Skeletal muscle tissue (tissue), 4 donors: ENCODE results near the gene CEACAM3. TPM values are rescaled to one million over a fixed set of nuclear protein-coding genes. Genes with fewer than 3 reads are reported as not detected.
"Not testable (repeated sequence)": the region's sequence is repeated elsewhere in the genome, so short reads cannot be mapped to it uniquely, and the experiment has no call there.

ENCODE experiments used
- H3K27ac ChIP-seq: one replicate; pipeline ENCODE4 v1.7.0; 2013; ENCODE audit warnings: mild to moderate bottlenecking, low read depth, low read length, inconsistent platforms
- H3K27me3 ChIP-seq, 3 donors: one replicate each; pipeline ENCODE4 v1.7.0; 2013; ENCODE audit warnings: low read length in 3 of 3; ENCODE audit not compliant: control insufficient read depth in 3 of 3, insufficient read depth in 3 of 3
- H3K36me3 ChIP-seq, 3 donors: one replicate each; pipeline ENCODE4 v1.7.0; 2013; ENCODE audit warnings: low read length in 3 of 3; ENCODE audit not compliant: control insufficient read depth in 3 of 3, insufficient read depth in 3 of 3
- H3K4me1 ChIP-seq, 3 donors: one replicate each; pipeline ENCODE4 v1.7.0; 2013; ENCODE audit warnings: low read length in 3 of 3, mild to moderate bottlenecking in 3 of 3; ENCODE audit not compliant: control insufficient read depth in 3 of 3, insufficient read depth in 3 of 3
- H3K4me3 ChIP-seq, 3 donors: one replicate each; pipeline ENCODE4 v1.7.0; 2013; ENCODE audit warnings: low read length in 3 of 3
- H3K9ac ChIP-seq, 3 donors: one replicate each; pipeline ENCODE4 v1.7.0; 2013; ENCODE audit warnings: low read length in 3 of 3, mild to moderate bottlenecking in 3 of 3, moderate library complexity in 2 of 3, low read depth in 1 of 3
- H3K9me3 ChIP-seq, 3 donors: one replicate each; pipeline ENCODE4 v1.7.0; 2013; ENCODE audit warnings: low read length in 3 of 3; ENCODE audit not compliant: control insufficient read depth in 3 of 3
- total RNA-seq: library from RNA; depleted of rRNA; stranded (reverse); fragments of >200 nt; gene quantifications from one replicate; pipeline ENCODE4 v1.2.3, GENCODE V29; 2014
- donor health status: Osteomylitis.

CEACAM3 gene
- total RNA-seq, 1 donor from 2014 or later: not detected

DNA sequence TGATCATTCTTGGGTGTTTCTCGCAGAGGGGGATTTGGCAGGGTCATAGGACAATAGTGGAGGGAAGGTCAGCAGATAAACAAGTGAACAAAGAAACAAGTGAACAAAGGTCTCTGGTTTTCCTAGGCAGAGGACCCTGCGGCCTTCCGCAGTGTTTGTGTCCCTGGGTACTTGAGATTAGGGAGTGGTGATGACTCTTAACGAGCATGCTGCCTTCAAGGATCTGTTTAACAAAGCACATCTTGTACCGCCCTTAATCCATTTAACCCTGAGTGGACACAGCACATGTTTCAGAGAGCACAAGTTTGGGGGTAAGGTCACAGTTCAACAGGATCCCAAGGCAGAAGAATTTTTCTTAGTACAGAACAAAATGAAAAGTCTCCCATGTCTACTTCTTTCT is 28.3 kb upstream of the CEACAM3 start:
- H3K27ac ChIP-seq, H3K36me3 ChIP-seq, H3K9ac ChIP-seq, H3K9me3 ChIP-seq, H3K4me1 ChIP-seq, H3K4me3 ChIP-seq: not testable (repeated sequence)
- H3K27me3 ChIP-seq: peaks cover 0 to 17% (median 5%) of the 10 kb centered on the region in 3 donors

- Histone ChIP-seq H3K9me3 (no peaks in the 10 kb centered on the region), H3K4me3 (no peak overlapping the region), H3K9ac (no peak overlapping the region), H3K36me3 (no peaks in the 10 kb centered on the region), H3K4me1 (no peaks in the 10 kb centered on the region), H3K27me3 (peaks cover 3 to 11% (median 5%) of the 10 kb centered on the region in 3 donors), H3K27ac (no peak overlapping the region)
Measured at GRCh38 chr19:41769608-41770007, 26.8 kb upstream of the CEACAM3 start.

DNA sequence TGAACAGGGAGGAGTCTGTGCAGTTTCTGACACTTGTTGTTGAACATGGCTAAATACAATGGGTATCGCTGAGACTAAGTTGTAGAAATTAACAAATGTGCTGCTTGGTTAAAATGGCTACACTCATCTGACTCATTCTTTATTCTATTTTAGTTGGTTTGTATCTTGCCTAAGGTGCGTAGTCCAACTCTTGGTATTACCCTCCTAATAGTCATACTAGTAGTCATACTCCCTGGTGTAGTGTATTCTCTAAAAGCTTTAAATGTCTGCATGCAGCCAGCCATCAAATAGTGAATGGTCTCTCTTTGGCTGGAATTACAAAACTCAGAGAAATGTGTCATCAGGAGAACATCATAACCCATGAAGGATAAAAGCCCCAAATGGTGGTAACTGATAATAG is 25.0 kb upstream of the CEACAM3 start:
- no peak overlapping the region for H3K9ac ChIP-seq
- H3K27me3 ChIP-seq: peaks cover 0 to 3% (median 2%) of the 10 kb centered on the region in 3 donors
- H3K4me1 ChIP-seq: no peaks in the 10 kb centered on the region
- H3K4me3 ChIP-seq: no peak overlapping the region
- H3K36me3 ChIP-seq: no peaks in the 10 kb centered on the region
- H3K27ac ChIP-seq: no peak overlapping the region
- H3K9me3 ChIP-seq: no peaks in the 10 kb centered on the region

- Histone ChIP-seq H3K9ac (no peak overlapping the region), H3K27me3 (peaks cover 2 to 4% (median 3%) of the 10 kb centered on the region in 3 donors), H3K4me3 (no peak overlapping the region), H3K36me3 (no peaks in the 10 kb centered on the region), H3K9me3 (no peaks in the 10 kb centered on the region), H3K4me1 (no peaks in the 10 kb centered on the region), H3K27ac (no peak overlapping the region)
Measured at GRCh38 chr19:41774515-41774980, 21.8 kb upstream of the CEACAM3 start.

DNA sequence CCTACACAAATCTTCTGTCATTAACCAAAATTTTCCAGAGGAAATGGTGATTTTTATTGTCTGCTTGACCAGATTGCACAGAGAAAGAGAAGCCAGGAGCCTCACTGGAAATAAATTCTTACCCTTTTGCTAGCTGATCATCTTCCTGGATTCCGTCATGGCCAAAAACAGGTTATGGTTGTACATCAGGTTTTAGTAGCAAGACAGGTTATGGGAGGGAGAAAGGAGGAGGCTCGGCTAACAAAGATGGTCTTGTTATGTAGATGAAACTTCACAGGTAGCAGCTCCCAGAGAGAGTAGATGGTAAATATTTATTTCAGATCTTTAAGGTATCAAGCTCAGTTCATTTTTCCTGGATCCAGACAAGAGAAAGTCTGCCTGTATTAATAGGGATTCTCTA is 19.7 kb upstream of the CEACAM3 start:
- H3K9me3 ChIP-seq: no peaks in the 10 kb centered on the region
- H3K27ac ChIP-seq: no peak overlapping the region
- H3K36me3 ChIP-seq: no peaks in the 10 kb centered on the region
- H3K27me3 ChIP-seq: peaks cover 4 to 10% (median 5%) of the 10 kb centered on the region in 3 donors
- H3K4me3 ChIP-seq: no peak overlapping the region
- H3K9ac ChIP-seq: no peak overlapping the region
- no peaks in the 10 kb centered on the region for H3K4me1 ChIP-seq

- Histone ChIP-seq H3K4me3 (no peak overlapping the region), H3K9ac (no peak overlapping the region), H3K27ac (no peak overlapping the region), H3K36me3 (no peaks in the 10 kb centered on the region), H3K9me3 (no peaks in the 10 kb centered on the region), H3K27me3 (peaks cover 29 to 37% (median 31%) of the 10 kb centered on the region in 3 donors), H3K4me1 (no peaks in the 10 kb centered on the region)
Measured at GRCh38 chr19:41783612-41784011, 12.8 kb upstream of the CEACAM3 start.

- Histone ChIP-seq H3K9me3 (no peaks in the 10 kb centered on the region), H3K4me3 (no peak overlapping the region), H3K9ac (no peak overlapping the region), H3K27ac (no peak overlapping the region), H3K4me1 (no peaks in the 10 kb centered on the region), H3K36me3 (no peaks in the 10 kb centered on the region), H3K27me3 (peaks cover 29 to 37% (median 31%) of the 10 kb centered on the region in 3 donors)
Measured at GRCh38 chr19:41784312-41784711, 12.1 kb upstream of the CEACAM3 start.

GRCh38 chr19:41784743-41785142 is 11.6 kb upstream of the CEACAM3 start:
- Histone ChIP-seq H3K4me3 (no peak overlapping the region), H3K9ac (no peak overlapping the region), H3K36me3 (no peaks in the 10 kb centered on the region), H3K27me3 (peaks cover 28 to 37% (median 31%) of the 10 kb centered on the region in 3 donors), H3K27ac (no peak overlapping the region), H3K9me3 (no peaks in the 10 kb centered on the region), H3K4me1 (no peaks in the 10 kb centered on the region)

- Histone ChIP-seq H3K36me3 (no peaks in the 10 kb centered on the region), H3K9me3 (no peaks in the 10 kb centered on the region), H3K27ac (no peak overlapping the region), H3K27me3 (peaks cover 21 to 37% (median 30%) of the 10 kb centered on the region in 3 donors), H3K9ac (no peak overlapping the region), H3K4me1 (no peaks in the 10 kb centered on the region), H3K4me3 (no peak overlapping the region)
Measured at GRCh38 chr19:41785653-41786052, 10.7 kb upstream of the CEACAM3 start.

DNA sequence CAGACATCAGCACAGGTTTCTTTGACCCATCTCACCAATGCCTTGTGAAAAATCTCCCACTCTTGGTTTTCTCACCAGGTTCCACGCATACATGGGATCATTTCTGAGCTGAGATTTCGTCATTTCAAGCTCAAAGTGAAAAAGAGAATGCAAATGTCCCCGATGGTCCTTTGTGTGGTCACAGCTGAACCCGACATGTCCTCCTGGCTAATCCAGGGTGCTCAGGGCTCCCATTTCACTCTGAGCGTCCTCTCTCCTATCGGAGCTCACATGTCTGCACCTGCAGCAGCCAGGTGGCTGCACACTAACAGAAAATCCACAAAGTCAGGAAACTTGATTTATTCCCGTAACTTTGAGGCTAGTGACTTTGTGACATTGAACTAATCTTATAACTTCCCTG is 9.3 kb upstream of the CEACAM3 start:
- Histone ChIP-seq H3K27ac (no peak overlapping the region), H3K36me3 (no peaks in the 10 kb centered on the region), H3K27me3 (peaks cover 21 to 40% (median 28%) of the 10 kb centered on the region in 3 donors), H3K4me1 (no peaks in the 10 kb centered on the region), H3K4me3 (no peak overlapping the region), H3K9ac (no peak overlapping the region), H3K9me3 (no peaks in the 10 kb centered on the region)

GRCh38 chr19:41788518-41788917 is 7.9 kb upstream of the CEACAM3 start:
- not testable (repeated sequence) for H3K9ac ChIP-seq, H3K4me1 ChIP-seq, H3K27ac ChIP-seq, H3K4me3 ChIP-seq, H3K36me3 ChIP-seq, H3K9me3 ChIP-seq
- peaks cover 28 to 32% (median 29%) of the 10 kb centered on the region in 3 donors for H3K27me3 ChIP-seq
